Measurements from ENCODE around the gene C8G.

C8G gene

DNA sequence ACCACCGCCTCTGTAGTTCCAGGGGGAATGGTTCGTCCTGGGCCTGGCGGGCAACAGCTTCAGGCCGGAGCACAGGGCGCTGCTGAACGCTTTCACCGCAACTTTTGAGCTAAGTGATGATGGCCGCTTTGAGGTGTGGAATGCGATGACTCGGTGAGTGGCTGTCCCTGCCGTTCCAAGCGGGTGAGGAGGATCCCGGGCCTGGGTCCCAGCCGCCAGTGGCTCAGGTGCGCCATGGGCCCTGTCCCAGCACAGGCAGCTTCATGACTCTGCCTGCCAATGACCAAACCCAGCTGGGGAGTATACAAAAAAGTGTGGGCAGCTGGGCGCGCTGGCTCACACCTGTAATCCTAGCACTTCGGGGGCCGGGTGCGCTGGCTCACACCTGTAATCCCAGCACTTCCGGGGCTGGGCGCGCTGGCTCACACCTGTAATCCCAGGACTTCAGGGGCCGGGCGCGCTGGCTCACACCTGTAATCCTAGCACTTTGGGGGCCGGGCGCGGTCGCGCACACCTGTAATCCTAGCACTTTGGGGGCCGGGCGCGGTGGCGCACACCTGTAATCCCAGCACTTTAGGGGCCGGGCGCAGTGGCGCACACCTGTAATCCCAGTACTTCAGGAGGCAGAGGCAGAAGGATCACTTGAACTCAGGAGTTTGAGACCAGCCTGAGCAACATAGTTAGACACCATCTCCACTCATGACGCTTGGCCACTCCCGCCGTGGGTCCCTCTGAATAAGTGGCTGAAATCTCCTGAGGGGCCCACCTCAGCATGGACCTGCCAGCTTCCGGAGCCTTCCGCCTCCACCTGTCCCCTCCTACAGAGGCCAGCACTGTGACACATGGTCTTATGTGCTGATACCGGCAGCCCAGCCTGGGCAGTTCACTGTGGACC is 8.1 kb downstream of the C8G start:
- Histone ChIP-seq H3K27ac (no peak overlapping the region), H3K9ac (no peak overlapping the region), H3K4me2 (no peak overlapping the region), H4K20me1 (ENCODE audit: insufficient read depth) (no peaks in the 10 kb centered on the region), H3K4me3 (IDR thresholded peaks at IDR 0.05; ENCODE audit: insufficient read depth, low read depth, low read length) (no peak overlapping the region), H3K4me1 (ENCODE audit: low read depth, poor library complexity, severe bottlenecking) (peaks cover 16% of the 10 kb centered on the region), H3K36me3 (ENCODE audit: insufficient read depth) (no peaks in the 10 kb centered on the region), H2AFZ (ENCODE audit: low read depth) (no peak overlapping the region), H3K79me2 (ENCODE audit: insufficient read depth, low read depth) (no peaks in the 10 kb centered on the region), H3K27me3 (ENCODE audit: insufficient read depth, low read depth) (peaks cover 7% of the 10 kb centered on the region; the same call in 1 of the 2 replicates)
- TF ChIP-seq, protein P1, sequence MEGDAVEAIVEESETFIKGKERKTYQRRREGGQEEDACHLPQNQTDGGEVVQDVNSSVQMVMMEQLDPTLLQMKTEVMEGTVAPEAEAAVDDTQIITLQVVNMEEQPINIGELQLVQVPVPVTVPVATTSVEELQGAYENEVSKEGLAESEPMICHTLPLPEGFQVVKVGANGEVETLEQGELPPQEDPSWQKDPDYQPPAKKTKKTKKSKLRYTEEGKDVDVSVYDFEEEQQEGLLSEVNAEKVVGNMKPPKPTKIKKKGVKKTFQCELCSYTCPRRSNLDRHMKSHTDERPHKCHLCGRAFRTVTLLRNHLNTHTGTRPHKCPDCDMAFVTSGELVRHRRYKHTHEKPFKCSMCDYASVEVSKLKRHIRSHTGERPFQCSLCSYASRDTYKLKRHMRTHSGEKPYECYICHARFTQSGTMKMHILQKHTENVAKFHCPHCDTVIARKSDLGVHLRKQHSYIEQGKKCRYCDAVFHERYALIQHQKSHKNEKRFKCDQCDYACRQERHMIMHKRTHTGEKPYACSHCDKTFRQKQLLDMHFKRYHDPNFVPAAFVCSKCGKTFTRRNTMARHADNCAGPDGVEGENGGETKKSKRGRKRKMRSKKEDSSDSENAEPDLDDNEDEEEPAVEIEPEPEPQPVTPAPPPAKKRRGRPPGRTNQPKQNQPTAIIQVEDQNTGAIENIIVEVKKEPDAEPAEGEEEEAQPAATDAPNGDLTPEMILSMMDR (conservative IDR thresholded peaks at IDR 0.05; ENCODE audit: low read depth, low read length): no peak

DNA sequence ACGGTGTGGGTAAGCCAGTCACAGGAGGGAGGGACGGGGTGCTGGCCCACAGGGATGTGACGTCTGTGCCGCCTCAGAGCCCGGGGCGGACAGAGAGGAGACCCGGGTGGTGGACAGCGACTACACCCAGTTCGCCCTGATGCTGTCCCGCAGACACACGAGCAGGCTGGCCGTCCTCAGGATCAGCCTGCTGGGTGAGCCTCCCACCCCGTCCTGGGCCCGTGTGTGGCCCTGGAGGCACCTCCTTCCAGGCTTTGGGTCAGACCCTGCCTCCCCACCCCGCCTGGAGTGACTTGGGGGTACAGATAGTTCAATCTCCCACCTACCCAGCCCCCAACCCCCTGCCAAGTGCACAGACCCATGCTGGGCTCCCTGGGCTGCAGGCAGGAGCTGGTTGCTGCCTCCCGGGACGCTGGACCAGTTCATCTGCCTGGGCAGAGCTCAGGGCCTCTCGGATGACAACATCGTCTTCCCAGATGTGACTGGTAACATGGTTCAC is 8.8 kb downstream of the C8G start:
- Histone ChIP-seq H3K4me2 (no peak overlapping the region), H4K20me1 (ENCODE audit: insufficient read depth) (no peaks in the 10 kb centered on the region), H3K27me3 (ENCODE audit: insufficient read depth, low read depth) (peaks cover 7% of the 10 kb centered on the region; the same call in 1 of the 2 replicates), H3K36me3 (ENCODE audit: insufficient read depth) (no peaks in the 10 kb centered on the region), H3K27ac (no peak overlapping the region), H2AFZ (ENCODE audit: low read depth) (no peak overlapping the region), H3K79me2 (ENCODE audit: insufficient read depth, low read depth) (no peaks in the 10 kb centered on the region), H3K9ac (no peak overlapping the region), H3K4me1 (ENCODE audit: low read depth, poor library complexity, severe bottlenecking) (peaks cover 10% of the 10 kb centered on the region), H3K4me3 (IDR thresholded peaks at IDR 0.05; ENCODE audit: insufficient read depth, low read depth, low read length) (no peak overlapping the region)
- TF ChIP-seq, protein P1 (conservative IDR thresholded peaks at IDR 0.05; ENCODE audit: low read depth, low read length): no peak

DNA sequence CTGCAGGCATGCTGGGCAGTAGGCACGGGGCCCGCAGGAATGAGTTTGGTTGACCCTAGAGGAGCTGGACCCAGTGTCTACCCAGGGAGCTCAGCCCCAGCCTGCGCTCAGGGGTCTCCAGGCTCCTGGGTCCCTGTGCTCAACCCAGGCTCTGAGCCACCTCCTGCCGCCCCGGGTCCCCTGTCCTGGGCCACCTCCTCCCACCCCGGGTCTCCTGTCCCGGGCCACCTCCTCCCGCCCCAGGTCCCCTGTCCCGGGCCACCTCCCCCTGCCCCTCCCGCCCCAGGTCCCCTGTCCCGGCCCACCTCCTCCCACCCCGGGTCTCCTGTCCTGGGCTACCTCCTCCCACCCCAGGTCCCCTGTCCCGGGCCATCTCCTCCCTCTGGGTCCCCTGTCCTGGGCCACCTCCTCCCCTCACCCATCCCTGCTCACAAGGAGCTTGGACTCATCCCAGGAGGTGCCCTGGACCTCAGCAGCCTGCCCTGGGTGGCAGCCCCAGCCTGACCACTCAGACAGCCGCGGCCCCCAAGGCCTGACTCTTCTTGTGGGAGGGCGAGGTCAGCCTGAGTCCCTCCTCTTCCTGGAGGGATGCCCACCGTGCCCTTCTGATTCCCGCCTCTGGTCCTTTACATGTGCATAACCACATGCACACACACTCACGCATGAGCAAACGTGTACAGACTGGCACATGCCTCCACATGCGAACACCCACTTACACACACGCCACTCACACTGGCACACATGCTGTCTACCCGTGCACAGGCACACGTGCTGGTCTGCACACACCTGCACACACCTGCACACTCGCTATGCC is 9.4 kb downstream of the C8G start:
- peaks cover 7% of the 10 kb centered on the region; the same call in 1 of the 2 replicates for H3K27me3 ChIP-seq (ENCODE audit: insufficient read depth, low read depth)
- peaks cover 9% of the 10 kb centered on the region for H3K4me1 ChIP-seq (ENCODE audit: low read depth, poor library complexity, severe bottlenecking)
- H3K9ac ChIP-seq: no peak overlapping the region
- TF ChIP-seq, protein P1 (conservative IDR thresholded peaks at IDR 0.05; ENCODE audit: low read depth, low read length): no peak
- no peak overlapping the region for H3K4me3 ChIP-seq (IDR thresholded peaks at IDR 0.05; ENCODE audit: insufficient read depth, low read depth, low read length)
- no peaks in the 10 kb centered on the region for H3K36me3 ChIP-seq (ENCODE audit: insufficient read depth)
- no peak overlapping the region for H3K4me2 ChIP-seq
- no peak overlapping the region for H3K27ac ChIP-seq
- no peak overlapping the region for H2AFZ ChIP-seq (ENCODE audit: low read depth)
- H4K20me1 ChIP-seq (ENCODE audit: insufficient read depth): no peaks in the 10 kb centered on the region
- no peaks in the 10 kb centered on the region for H3K79me2 ChIP-seq (ENCODE audit: insufficient read depth, low read depth)

DNA sequence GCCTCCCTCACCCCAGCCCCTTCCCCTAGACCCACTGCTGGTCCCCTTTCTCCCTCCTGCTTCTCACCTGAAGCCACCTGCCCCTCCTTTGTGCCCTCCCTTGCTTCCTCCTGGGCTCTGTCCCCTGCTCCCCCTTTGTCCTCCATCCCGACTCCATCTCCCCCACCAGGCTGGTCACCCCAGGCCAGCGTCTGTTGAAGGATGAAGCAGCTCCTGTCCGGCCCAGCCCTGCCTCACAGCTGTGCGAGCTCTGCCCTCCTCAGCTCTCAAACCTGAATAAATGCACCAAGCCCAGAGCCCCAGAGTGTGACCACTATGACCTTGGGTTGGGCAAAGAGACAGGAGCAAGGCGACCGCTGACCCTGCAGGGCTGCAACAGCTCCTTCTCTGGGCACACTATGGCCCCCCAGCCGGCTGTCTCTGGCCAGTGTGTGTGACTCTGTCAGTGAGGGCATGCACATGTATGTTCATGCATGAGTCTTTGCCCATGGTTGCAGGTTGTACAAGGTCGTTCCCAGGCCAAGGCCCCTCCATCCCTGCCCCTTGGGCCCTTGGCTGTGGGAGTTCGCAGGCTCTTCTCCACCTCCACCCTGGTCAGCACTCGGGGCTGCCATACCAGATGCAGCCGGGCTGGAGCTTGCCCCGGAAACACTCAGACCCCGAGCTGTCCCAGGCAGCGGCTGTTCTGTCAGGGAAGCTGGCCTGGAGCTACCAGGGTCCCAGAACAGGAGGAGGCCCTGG is 10.3 kb downstream of the C8G start:
- no peak overlapping the region for H3K27ac ChIP-seq
- peaks cover 7% of the 10 kb centered on the region; the same call in 1 of the 2 replicates for H3K27me3 ChIP-seq (ENCODE audit: insufficient read depth, low read depth)
- TF ChIP-seq, protein P1 (conservative IDR thresholded peaks at IDR 0.05; ENCODE audit: low read depth, low read length): no peak
- H3K4me2 ChIP-seq: no peak overlapping the region
- peaks cover 16% of the 10 kb centered on the region for H3K4me1 ChIP-seq (ENCODE audit: low read depth, poor library complexity, severe bottlenecking)
- H3K79me2 ChIP-seq (ENCODE audit: insufficient read depth, low read depth): no peaks in the 10 kb centered on the region
- H2AFZ ChIP-seq (ENCODE audit: low read depth): no peak overlapping the region
- no peak overlapping the region for H3K4me3 ChIP-seq (IDR thresholded peaks at IDR 0.05; ENCODE audit: insufficient read depth, low read depth, low read length)
- H3K36me3 ChIP-seq (ENCODE audit: insufficient read depth): no peaks in the 10 kb centered on the region
- no peaks in the 10 kb centered on the region for H4K20me1 ChIP-seq (ENCODE audit: insufficient read depth)
- H3K9ac ChIP-seq: no peak overlapping the region
